Esophagus muscularis mucosa (tissue), 4 donors: ENCODE data around the gene NDC80. TPM values are rescaled to one million over a fixed set of nuclear protein-coding genes. Genes with fewer than 3 reads are reported as not detected.
"Not testable (repeated sequence)": the region's sequence is repeated elsewhere in the genome, so short reads cannot be mapped to it uniquely, and the experiment has no call there.

Experiments
- DNase-seq: peaks from one replicate; pipeline ENCODE4 v3.0.0-alpha.2; 2017; ENCODE audit errors: extremely low spot score
- H3K27ac ChIP-seq, 4 donors: fragments of 200-600 bp; sonication (generic); replicated peaks in 1 of 4; 1 replicate in 3 of 4; 2 replicates in 1 of 4; pipeline ENCODE4 v1.5.1; 2016 to 2019; ENCODE audit warnings: mild to moderate bottlenecking in 1 of 4
- H3K27me3 ChIP-seq, 4 donors: fragments of 200-600 bp; sonication (generic); one replicate each; pipeline versions ENCODE4 v1.5.1 to v1.6.0; 2016 to 2019
- H3K36me3 ChIP-seq, 4 donors: fragments of 200-600 bp; sonication (generic); one replicate each; pipeline ENCODE4 v1.5.1; 2016 to 2019
- H3K4me1 ChIP-seq, 4 donors: fragments of 200-600 bp; sonication (generic); one replicate each; pipeline ENCODE4 v1.5.1; 2016 to 2019
- H3K4me3 ChIP-seq, 4 donors: fragments of 200-600 bp; sonication (generic); 1 replicate in 2 of 4; 2 replicates in 2 of 4; pipeline ENCODE4 v1.5.1; 2016 to 2019; ENCODE audit warnings: mild to moderate bottlenecking in 4 of 4, moderate library complexity in 1 of 4
- H3K9me3 ChIP-seq, 4 donors: fragments of 200-600 bp; sonication (generic); 1 replicate in 3 of 4; 2 replicates in 1 of 4; pipeline ENCODE4 v1.5.1; 2016 to 2019
- CTCF ChIP-seq, 3 experiments: fragments of 200-600 bp in 2 of 3; fragments of 450-650 bp in 1 of 3; sonication (generic) in 2 of 3; IDR thresholded peaks; one replicate each; pipeline ENCODE4 v1.5.1; 2017 to 2019; ENCODE audit warnings: antibody characterized with exemption in 3 of 3, mild to moderate bottlenecking in 2 of 3, moderate library complexity in 1 of 3
- EP300 ChIP-seq: sonication (generic); formaldehyde crosslinking; IDR thresholded peaks from one replicate; pipeline ENCODE4 v1.6.1; 2017; ENCODE audit warnings: antibody characterized with exemption
- POLR2A ChIP-seq: fragments of 450-650 bp; IDR thresholded peaks from one replicate; pipeline ENCODE4 v1.6.1; 2017; ENCODE audit warnings: antibody characterized with exemption, moderate library complexity, mild to moderate bottlenecking, low read depth
- POLR2AphosphoS5 ChIP-seq, 2 donors: sonication (generic); formaldehyde crosslinking; IDR thresholded peaks; one replicate each; pipeline ENCODE4 v1.6.1; 2017; ENCODE audit warnings: antibody characterized with exemption in 2 of 2
- WGBS: methylation state at CpG from one replicate; pipeline ENCODE4 v1.1.5; 2018; 5-methylcytosine and 5-hydroxymethylcytosine counted together
- intact Hi-C: fragments of 100-400 bp; cut with DNase I; formaldehyde crosslinking; loops from one replicate; pipeline ENCODE4 v1.15.1; 2023
- total RNA-seq, 4 donors: library from RNA; depleted of rRNA; stranded (reverse); fragments of >200 nt; gene quantifications; one replicate each; pipeline versions ENCODE4 v1.1.0 to v1.2.1, GENCODE V29; 2016

The NDC80 gene
- under 1 TPM in 3 of 4 donors, not detected in 1; 0.17 to 0.57 (median 0.42) TPM for total RNA-seq

DNA sequence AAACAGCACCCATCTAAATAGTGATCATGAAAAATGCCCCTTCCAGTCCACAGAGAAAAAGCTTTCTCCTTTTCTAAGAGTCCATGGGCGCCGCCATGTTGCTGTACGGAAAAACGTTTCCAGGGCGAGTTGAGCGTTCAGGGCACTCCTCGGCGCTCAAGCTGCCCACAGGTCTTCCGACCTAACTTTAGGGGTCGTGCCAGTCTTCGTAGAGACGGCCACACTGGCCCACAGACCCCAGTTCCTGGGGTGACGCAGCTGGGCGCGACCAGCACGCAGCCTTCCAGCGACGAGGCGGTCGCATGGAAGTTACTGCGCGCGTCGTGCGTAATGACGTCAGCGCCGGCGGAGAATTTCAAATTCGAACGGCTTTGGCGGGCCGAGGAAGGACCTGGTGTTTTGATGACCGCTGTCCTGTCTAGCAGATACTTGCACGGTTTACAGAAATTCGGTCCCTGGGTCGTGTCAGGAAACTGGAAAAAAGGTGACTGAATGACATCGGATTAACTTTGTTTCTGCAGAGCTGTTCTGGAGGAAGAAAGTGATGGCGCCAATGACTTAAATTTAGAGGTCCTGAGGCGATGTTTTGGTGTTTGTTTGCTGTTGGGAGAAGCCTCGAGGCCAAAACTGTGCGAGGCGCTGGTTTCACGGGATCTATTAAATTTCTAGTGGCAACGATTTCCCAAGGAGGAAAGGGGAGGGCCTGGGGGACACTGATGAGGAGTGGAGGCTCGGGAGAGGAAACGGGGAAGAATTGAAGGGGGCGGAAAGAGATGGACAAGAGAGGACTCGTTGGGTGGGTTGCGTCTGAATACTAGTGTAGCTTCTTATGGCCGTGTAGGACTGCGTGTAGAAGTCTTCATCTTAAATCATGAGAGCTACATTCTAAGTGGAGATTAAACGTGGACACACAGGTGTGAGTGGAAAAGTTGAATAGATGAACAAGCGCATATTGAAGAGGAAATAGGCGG lies at the start of gene NDC80, which contains the start of gene METTL4:
NDC80 (plus strand) TSS at position 358 of the 971 bp plus-strand sequence. CDS start 1,429 bp downstream, outside the sequence.
METTL4 (minus strand) TSS at position 306 of the 971 bp plus-strand sequence. CDS start 4,289 bp downstream, outside the sequence.
- peak within 1 kb of the TSS; percentile 60 to 75 (median 69) for H3K4me3 ChIP-seq
- TF ChIP-seq POLR2AphosphoS5 (IDR thresholded peaks at IDR 0.05) (peak; percentile 91 to 93), POLR2A (no peak)
- H3K36me3 ChIP-seq: peaks cover 0 to 4% (median 0%) of the 10 kb centered on the region in 4 donors
- peak; percentile 96 for DNase-seq
- WGBS: under 1% methylated on average over 53 of the region's 55 CpGs
- peaks cover 10 to 28% (median 25%) of the 10 kb centered on the region in 4 donors for H3K4me1 ChIP-seq
- H3K27ac ChIP-seq: peak within 1 kb of the TSS; percentile 87 to 96 (median 90)
- intact Hi-C loops: loop anchor here (5.0 kb wide), 1 partner anchor 86 kb away; the partner anchor contains the start of gene SMCHD1
- no peaks in the 10 kb centered on the region for H3K9me3 ChIP-seq
- peaks cover 0 to 7% (median 0%) of the 10 kb centered on the region in 4 donors for H3K27me3 ChIP-seq

DNA sequence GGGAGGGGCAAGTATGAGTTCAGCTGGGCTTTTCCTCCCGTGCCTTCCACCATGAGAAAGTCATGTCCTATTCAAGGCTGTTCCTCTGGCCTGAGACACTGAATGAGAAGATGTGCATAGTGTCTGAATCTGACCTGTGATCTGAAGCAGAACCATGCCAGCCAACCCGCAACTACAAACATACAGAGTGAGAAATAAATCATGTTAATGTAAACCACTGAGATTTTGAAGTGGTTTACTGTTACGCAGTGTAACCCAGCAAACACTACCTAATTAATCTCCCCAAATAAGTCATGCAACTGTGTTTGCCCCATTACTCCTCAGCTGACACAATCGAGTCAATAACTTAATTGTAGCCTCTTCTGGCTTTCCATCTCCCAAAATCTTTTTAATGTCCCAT lies 49.2 kb upstream of the NDC80 start:
- Histone ChIP-seq H3K4me3 (no peak overlapping the region), H3K4me1 (no peaks in the 10 kb centered on the region), H3K9me3 (no peaks in the 10 kb centered on the region), H3K36me3 (no peaks in the 10 kb centered on the region), H3K27ac (no peak overlapping the region), H3K27me3 (no peaks in the 10 kb centered on the region)
- TF ChIP-seq CTCF (IDR thresholded peaks at IDR 0.05): no peak
- TF ChIP-seq EP300: no peak
- no peak for TF ChIP-seq POLR2A
- TF ChIP-seq POLR2AphosphoS5 (IDR thresholded peaks at IDR 0.05): no peak
- 81% methylated on average over 4 of the region's 4 CpGs for WGBS
- no peak for DNase-seq
- intact Hi-C loops: no loop called here

DNA sequence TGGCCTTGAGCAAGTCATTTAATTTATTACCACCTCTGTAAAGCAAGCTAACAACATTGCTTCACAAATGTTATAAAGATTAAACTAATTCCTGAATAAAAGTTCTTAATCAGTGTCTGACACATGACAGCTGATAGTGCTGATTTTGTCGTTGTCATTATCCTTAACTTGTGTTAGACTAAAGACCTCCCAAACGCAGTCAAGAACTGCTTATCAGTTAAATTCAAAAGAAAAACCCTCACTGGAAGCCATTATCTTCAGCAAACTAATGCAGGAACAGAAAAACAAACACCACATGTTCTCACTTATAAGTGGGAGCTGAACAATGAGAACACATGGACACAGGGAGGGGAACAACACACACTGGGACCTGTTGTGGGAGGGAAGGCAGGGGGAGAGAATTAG lies 46.6 kb upstream of the NDC80 start:
- DNase-seq, intact Hi-C loops, H3K4me3 ChIP-seq, H3K27me3 ChIP-seq, H3K9me3 ChIP-seq, H3K4me1 ChIP-seq, H3K36me3 ChIP-seq, H3K27ac ChIP-seq: not testable (repeated sequence)
- 19% methylated on average over 2 of the region's 2 CpGs for WGBS

DNA sequence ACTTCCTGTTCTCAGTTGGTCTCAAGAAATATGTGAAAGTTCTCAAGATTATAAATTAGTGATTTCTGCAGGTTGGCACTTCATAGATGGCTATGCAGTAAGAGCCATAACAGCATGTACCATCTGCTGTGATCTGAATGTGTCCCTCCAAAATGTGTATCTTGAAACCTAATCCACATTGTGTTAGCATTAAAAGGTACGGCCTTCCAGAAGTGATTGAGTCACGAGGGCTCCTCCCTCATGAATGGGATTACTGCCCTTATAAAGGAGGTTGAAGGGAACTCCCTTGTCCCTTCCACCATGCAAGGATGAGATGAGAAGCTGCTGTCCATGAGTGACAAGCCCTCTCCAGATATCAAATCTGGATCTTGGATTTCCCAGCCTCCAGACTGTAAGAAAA lies 45.0 kb upstream of the NDC80 start:
- 67% methylated on average over 1 of the region's 2 CpGs for WGBS
- H3K36me3 ChIP-seq: no peaks in the 10 kb centered on the region
- intact Hi-C loops: no loop called here

DNA sequence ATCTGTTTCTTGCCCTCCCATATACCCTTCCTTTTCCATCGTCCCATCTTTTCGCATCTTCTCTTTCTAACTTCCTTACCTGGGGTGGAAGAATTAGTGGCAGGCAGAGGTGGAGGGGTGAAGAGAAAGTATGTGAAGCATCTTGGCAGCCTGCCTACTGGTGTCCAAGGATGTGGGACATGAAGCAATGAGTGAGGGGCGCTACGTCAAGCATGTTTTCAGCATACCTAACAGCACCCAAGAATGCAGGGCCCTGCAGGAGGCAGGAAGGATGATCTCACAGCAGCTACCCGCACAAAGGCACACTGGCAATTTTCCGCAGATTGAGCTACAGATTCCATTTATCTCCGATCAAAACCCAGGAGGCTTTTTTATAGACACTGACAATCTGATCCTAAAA lies 42.2 kb upstream of the NDC80 start:
- no peaks in the 10 kb centered on the region for H3K4me1 ChIP-seq
- intact Hi-C loops: no loop called here
- peaks cover 0 to 6% (median 0%) of the 10 kb centered on the region in 4 donors for H3K36me3 ChIP-seq
- no peak for TF ChIP-seq EP300
- no peak for TF ChIP-seq CTCF (IDR thresholded peaks at IDR 0.05)
- no peak for TF ChIP-seq POLR2AphosphoS5 (IDR thresholded peaks at IDR 0.05)
- TF ChIP-seq POLR2A: no peak
- WGBS: 85% methylated on average over 7 of the region's 7 CpGs
- H3K4me3 ChIP-seq: no peak overlapping the region
- no peaks in the 10 kb centered on the region for H3K9me3 ChIP-seq
- H3K27me3 ChIP-seq: no peaks in the 10 kb centered on the region
- H3K27ac ChIP-seq: no peak overlapping the region
- DNase-seq: no peak

More for the DNA sequence above, 45.0 kb upstream of the NDC80 start:
- Histone ChIP-seq H3K9me3 (no peaks in the 10 kb centered on the region), H3K27ac (no peak overlapping the region), H3K27me3 (no peaks in the 10 kb centered on the region), H3K4me3 (no peak overlapping the region), H3K4me1 (no peaks in the 10 kb centered on the region)
- DNase-seq: no peak
- TF ChIP-seq POLR2A (no peak), EP300 (no peak), POLR2AphosphoS5 (IDR thresholded peaks at IDR 0.05) (no peak), CTCF (IDR thresholded peaks at IDR 0.05) (no peak)
